Small intestine (tissue), 7 donors: ENCODE data around the gene PHLPP1. TPM values are rescaled to one million over a fixed set of nuclear protein-coding genes. Genes with fewer than 3 reads are reported as not detected.

ENCODE experiments used
- DNase-seq, 2 donors: peaks; one replicate each; pipeline versions ENCODE4 v3.0.0 to v3.0.0-alpha.2; 2013
- FAIRE-seq: peaks from 2 replicates; lab custom pipeline; 2012; peaks lifted over from hg19 to GRCh38; lab: Jason Lieb, UNC
- H3K27ac ChIP-seq, 3 donors: one replicate each; pipeline ENCODE4 v1.5.1; 2013; ENCODE audit warnings: low read length in 2 of 3, mild to moderate bottlenecking in 2 of 3, control low read depth in 1 of 3, inconsistent platforms in 1 of 3, low read depth in 1 of 3, moderate library complexity in 1 of 3
- H3K27me3 ChIP-seq, 3 donors: one replicate each; pipeline ENCODE4 v1.6.1; 2013; ENCODE audit warnings: low read length in 3 of 3, inconsistent platforms in 1 of 3; ENCODE audit not compliant: control insufficient read depth in 3 of 3, insufficient read depth in 3 of 3
- H3K36me3 ChIP-seq, 3 donors: one replicate each; pipeline ENCODE4 v1.6.1; 2013; ENCODE audit warnings: low read length in 3 of 3, inconsistent platforms in 1 of 3, low read depth in 1 of 3, mild to moderate bottlenecking in 1 of 3, moderate library complexity in 1 of 3; ENCODE audit not compliant: control insufficient read depth in 3 of 3, insufficient read depth in 2 of 3
- H3K4me1 ChIP-seq, 3 donors: one replicate each; pipeline ENCODE4 v1.6.1; 2013; ENCODE audit warnings: low read length in 2 of 3, inconsistent platforms in 1 of 3, low read depth in 1 of 3, mild to moderate bottlenecking in 1 of 3, moderate library complexity in 1 of 3; ENCODE audit not compliant: control insufficient read depth in 3 of 3, insufficient read depth in 2 of 3
- H3K4me3 ChIP-seq, 3 donors: one replicate each; pipeline ENCODE4 v1.5.1; 2013; ENCODE audit warnings: low read length in 3 of 3, control low read depth in 1 of 3, inconsistent platforms in 1 of 3, low read depth in 1 of 3, mild to moderate bottlenecking in 1 of 3, moderate library complexity in 1 of 3
- H3K9me3 ChIP-seq, 2 donors: one replicate each; pipeline ENCODE4 v1.6.1; 2013; ENCODE audit warnings: low read depth in 1 of 2, low read length in 1 of 2; ENCODE audit not compliant: control insufficient read depth in 2 of 2, insufficient read depth in 1 of 2
- WGBS, 3 donors: extraction: QIAGEN DNeasy Blood & Tissue Kit; methylation state at CpG; one replicate each; pipeline ENCODE4 v1.1.7; 2013; 5-methylcytosine and 5-hydroxymethylcytosine counted together
- polyA plus RNA-seq, 4 donors: library from polyadenylated mRNA; stranded (reverse) in 3 of 4; unstranded in 1 of 4; fragments of 200-250 nt in 3 of 4; fragments of 120-200 nt in 1 of 4; gene quantifications; one replicate each; pipeline versions ENCODE4 v1.2.1 to v1.2.3, GENCODE V29; 2013
- donor health status: healthy with polysubstance abuse.
- donor health status: control.
- donor health status: control.
- donor health status: Bipolar disorder and iron deficiency.
- donor health status: healthy.

Gene PHLPP1
- polyA plus RNA-seq, 4 donors = 3.2 to 13.1 (median 5.4) TPM

DNA sequence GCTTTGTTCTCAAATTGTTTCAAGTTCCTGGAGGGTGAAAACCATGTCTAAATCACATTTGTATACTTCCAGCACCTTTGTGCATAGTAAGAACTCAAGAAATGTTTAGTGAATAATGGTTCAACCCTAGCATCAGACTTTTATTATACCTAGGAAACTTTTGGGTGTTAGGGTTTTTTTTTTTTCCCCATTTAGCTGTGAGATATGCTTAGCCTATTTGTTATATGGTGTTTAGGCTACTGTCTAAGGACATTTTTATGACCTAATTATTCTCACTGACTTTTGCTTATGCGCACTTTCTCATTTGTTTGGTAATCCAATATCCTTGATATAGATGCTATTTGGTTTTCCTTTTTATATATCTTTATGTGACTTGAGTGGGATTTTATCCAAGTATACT, 164.7 kb downstream of the PHLPP1 start:
- peaks cover 0 to 7% (median 2%) of the 10 kb centered on the region in 3 donors for H3K4me1 ChIP-seq
- DNase-seq (no peak), FAIRE-seq (no peak)
- no peak overlapping the region for H3K27ac ChIP-seq
- H3K4me3 ChIP-seq = no peak overlapping the region
- 96 to 100% (median 98%) methylated on average over 1 of the region's 1 CpG for WGBS, 3 donors
- no peaks in the 10 kb centered on the region for H3K9me3 ChIP-seq
- H3K36me3 ChIP-seq = no peaks in the 10 kb centered on the region
- no peaks in the 10 kb centered on the region for H3K27me3 ChIP-seq

DNA sequence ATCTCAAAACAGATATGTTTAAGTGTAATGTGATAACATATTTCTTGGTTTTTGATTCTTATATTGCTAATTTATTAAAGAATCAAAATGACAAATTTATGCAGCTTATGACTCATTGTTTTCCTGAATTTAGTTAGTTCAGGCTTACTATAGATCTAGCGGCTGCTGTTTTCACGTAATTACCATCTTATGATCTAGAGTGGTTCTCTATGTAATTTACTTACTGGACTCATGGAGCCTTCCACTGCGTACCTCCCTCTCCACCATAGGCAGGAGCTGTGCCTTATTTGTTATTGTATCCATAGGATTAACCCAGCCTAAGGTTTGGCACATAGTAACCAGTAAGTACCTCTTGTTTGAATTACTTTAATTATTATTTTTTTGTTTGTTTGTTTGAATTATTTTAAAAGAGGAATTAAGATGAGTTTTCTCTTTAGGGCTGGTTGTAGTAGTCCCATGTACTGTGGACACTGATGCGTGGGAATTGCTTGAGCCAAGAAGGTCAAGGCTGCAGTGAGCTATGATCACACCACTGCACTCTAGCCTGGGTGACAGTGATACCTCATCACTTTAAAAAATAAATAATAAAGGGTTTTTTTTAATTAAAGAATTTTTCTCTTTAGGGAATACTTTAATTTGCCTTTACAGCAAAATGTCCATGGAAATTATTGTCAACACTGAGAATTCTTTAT, 165.5 kb downstream of the PHLPP1 start:
- Histone ChIP-seq H3K27me3 (no peaks in the 10 kb centered on the region), H3K4me1 (peaks cover 0 to 2% (median under 1%) of the 10 kb centered on the region in 3 donors), H3K36me3 (no peaks in the 10 kb centered on the region), H3K9me3 (no peaks in the 10 kb centered on the region), H3K27ac (no peak overlapping the region), H3K4me3 (no peak overlapping the region)
- no peak for FAIRE-seq
- WGBS, 3 donors = 89 to 96% (median 90%) methylated on average over 4 of the region's 4 CpGs
- no peak for DNase-seq

GRCh38 chr18:62881509-62882016, 166.2 kb downstream of the PHLPP1 start:
- 55 to 59% (median 58%) methylated on average over 4 of the region's 4 CpGs for WGBS, 3 donors
- H3K4me3 ChIP-seq = no peak overlapping the region
- peaks cover 0 to 2% (median 0%) of the 10 kb centered on the region in 3 donors for H3K4me1 ChIP-seq
- H3K27ac ChIP-seq = no peak overlapping the region
- H3K9me3 ChIP-seq = no peaks in the 10 kb centered on the region
- H3K36me3 ChIP-seq = no peaks in the 10 kb centered on the region
- DNase-seq = no peak
- FAIRE-seq = no peak
- H3K27me3 ChIP-seq = no peaks in the 10 kb centered on the region

- 80 to 87% (median 80%) methylated on average over 6 of the region's 6 CpGs for WGBS, 3 donors
- no peaks in the 10 kb centered on the region for H3K9me3 ChIP-seq
- H3K36me3 ChIP-seq = peaks cover 0 to 2% (median 0%) of the 10 kb centered on the region in 3 donors
- no peaks in the 10 kb centered on the region for H3K27me3 ChIP-seq
- no peak overlapping the region for H3K4me3 ChIP-seq
- FAIRE-seq = no peak
- H3K27ac ChIP-seq = no peak overlapping the region
- H3K4me1 ChIP-seq = no peaks in the 10 kb centered on the region
- no peak for DNase-seq
Measured at GRCh38 chr18:62883937-62884735, 168.8 kb downstream of the PHLPP1 start.

DNA sequence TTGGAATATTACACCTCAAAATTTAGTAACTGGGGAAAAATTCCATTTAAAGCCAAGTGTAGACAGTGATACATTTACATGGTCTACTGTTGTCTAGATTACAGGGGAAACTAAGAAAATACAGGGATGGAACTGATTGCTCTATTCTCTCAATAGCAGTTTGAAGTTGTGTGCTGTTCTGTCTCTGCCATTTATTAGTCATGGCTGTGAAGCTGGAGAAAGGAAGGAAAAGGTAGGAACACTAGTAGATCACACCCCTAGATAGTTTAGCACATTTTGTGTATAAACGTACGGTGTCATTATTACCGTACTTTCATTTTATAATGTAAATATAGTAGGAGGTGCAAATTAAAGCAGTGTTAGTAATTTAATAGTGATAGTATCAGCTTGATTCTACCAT, 170.5 kb downstream of the PHLPP1 start:
- peaks cover 0 to 4% (median 0%) of the 10 kb centered on the region in 3 donors for H3K36me3 ChIP-seq
- no peak overlapping the region for H3K27ac ChIP-seq
- H3K4me3 ChIP-seq = no peak overlapping the region
- FAIRE-seq (no peak), DNase-seq (no peak)
- H3K27me3 ChIP-seq = no peaks in the 10 kb centered on the region
- 69 to 80% (median 79%) methylated on average over 3 of the region's 3 CpGs for WGBS, 3 donors
- H3K9me3 ChIP-seq = no peaks in the 10 kb centered on the region
- H3K4me1 ChIP-seq = no peaks in the 10 kb centered on the region

DNA sequence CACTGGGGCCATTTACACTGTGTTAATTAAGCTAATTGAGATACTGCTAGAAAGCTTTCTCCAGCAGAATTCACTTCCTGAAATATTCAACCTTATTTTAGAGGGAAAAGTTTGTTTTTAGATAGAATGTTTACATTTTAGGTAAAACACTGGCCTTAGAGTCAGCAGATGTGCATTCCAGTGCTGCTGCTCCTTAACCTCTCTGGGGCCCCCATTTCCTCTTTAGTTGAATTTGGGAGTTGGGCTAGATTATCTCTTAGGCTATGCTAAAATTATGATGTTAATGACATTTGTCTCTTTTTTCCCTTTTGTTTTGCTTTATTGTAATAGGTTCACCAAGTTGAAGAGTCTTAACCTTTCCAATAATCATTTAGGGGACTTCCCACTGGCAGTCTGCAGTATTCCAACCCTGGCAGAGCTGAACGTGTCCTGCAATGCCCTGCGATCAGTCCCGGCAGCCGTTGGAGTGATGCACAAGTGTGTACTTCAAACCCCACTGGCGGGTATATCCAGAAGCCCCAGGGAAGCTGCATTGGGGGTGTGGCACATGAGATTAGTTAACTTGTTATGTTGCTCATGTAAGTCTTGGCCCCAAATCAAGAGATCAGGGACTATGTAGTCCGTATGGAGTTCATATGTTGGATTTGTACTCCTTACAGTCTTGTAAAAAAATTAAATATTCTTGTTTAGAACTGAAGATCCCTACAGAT, 179.5 kb downstream of the PHLPP1 start:
- DNase-seq (no peak), FAIRE-seq (no peak)
- H3K4me1 ChIP-seq = no peaks in the 10 kb centered on the region
- H3K27me3 ChIP-seq = no peaks in the 10 kb centered on the region
- H3K27ac ChIP-seq = no peak overlapping the region
- H3K4me3 ChIP-seq = no peak overlapping the region
- H3K9me3 ChIP-seq = no peaks in the 10 kb centered on the region
- 77 to 93% (median 82%) methylated on average over 6 of the region's 6 CpGs for WGBS, 3 donors
- H3K36me3 ChIP-seq = peaks cover 0 to 30% (median 3%) of the 10 kb centered on the region in 3 donors

- Histone ChIP-seq H3K4me3 (no peak overlapping the region), H3K36me3 (peaks cover 0 to 32% (median 4%) of the 10 kb centered on the region in 3 donors), H3K27ac (no peak overlapping the region), H3K9me3 (no peaks in the 10 kb centered on the region), H3K4me1 (peaks cover 0 to under 1% (median 0%) of the 10 kb centered on the region in 3 donors), H3K27me3 (no peaks in the 10 kb centered on the region)
- no peak for FAIRE-seq
- 91 to 100% (median 93%) methylated on average over 1 of the region's 1 CpG for WGBS, 3 donors
- DNase-seq = no peak
Measured at GRCh38 chr18:62897153-62897552, 181.8 kb downstream of the PHLPP1 start.

GRCh38 chr18:62898359-62898758, 183.0 kb downstream of the PHLPP1 start:
- Histone ChIP-seq H3K9me3 (no peaks in the 10 kb centered on the region), H3K27me3 (no peaks in the 10 kb centered on the region), H3K36me3 (peaks cover 0 to 27% (median 4%) of the 10 kb centered on the region in 3 donors), H3K4me3 (no peak overlapping the region), H3K27ac (no peak overlapping the region), H3K4me1 (peaks cover 0 to 9% (median 0%) of the 10 kb centered on the region in 3 donors)
- FAIRE-seq (no peak), DNase-seq (no peak)
- WGBS, 3 donors = 88 to 95% (median 89%) methylated on average over 2 of the region's 2 CpGs
